Measurements from ENCODE around the gene CTDSPL. TPM values are rescaled to one million over a fixed set of nuclear protein-coding genes. Genes with fewer than 3 reads are reported as not detected.
A peak's percentile ranks its signal among the peaks of the same experiment; 100 is the strongest.

Gene CTDSPL
- total RNA-seq, 1 experiment from 2014 or later, result 26.3 TPM

GRCh38 chr3:37942646-37943045 lies 81.0 kb downstream of the CTDSPL start:
- DNase-seq (ENCODE audit: low read depth), result no peak

GRCh38 chr3:37943126-37943525 lies 81.4 kb downstream of the CTDSPL start:
- no peak for DNase-seq (ENCODE audit: low read depth)

GRCh38 chr3:37943631-37944314 lies 82.1 kb downstream of the CTDSPL start:
- DNase-seq (ENCODE audit: low read depth), result no peak

- DNase-seq (ENCODE audit: low read depth), result no peak
These were observed 82.7 kb downstream of the CTDSPL start for GRCh38 chr3:37944391-37944842.

GRCh38 chr3:37945156-37945806 lies 83.6 kb downstream of the CTDSPL start:
- no peak for DNase-seq (ENCODE audit: low read depth)

- DNase-seq (ENCODE audit: low read depth), result peak; percentile 96
These were observed 84.3 kb downstream of the CTDSPL start for GRCh38 chr3:37945807-37946530.

- DNase-seq (ENCODE audit: low read depth), result no peak
These were observed 84.8 kb downstream of the CTDSPL start for GRCh38 chr3:37946531-37946889.

GRCh38 chr3:37949866-37950265 lies 88.2 kb downstream of the CTDSPL start:
- DNase-seq (ENCODE audit: low read depth), result no peak

GRCh38 chr3:37952564-37952963 lies 90.9 kb downstream of the CTDSPL start:
- peak; percentile 35 for DNase-seq (ENCODE audit: low read depth)

- no peak for DNase-seq (ENCODE audit: low read depth)
These were observed 91.5 kb downstream of the CTDSPL start for GRCh38 chr3:37953226-37953625.

GRCh38 chr3:37953707-37954394 lies 92.2 kb downstream of the CTDSPL start:
- no peak for DNase-seq (ENCODE audit: low read depth)

- no peak for DNase-seq (ENCODE audit: low read depth)
These were observed 93.2 kb downstream of the CTDSPL start for GRCh38 chr3:37954881-37955280.

- DNase-seq (ENCODE audit: low read depth), result no peak
These were observed 94.4 kb downstream of the CTDSPL start for GRCh38 chr3:37955918-37956707.

GRCh38 chr3:37956723-37957538 lies 95.3 kb downstream of the CTDSPL start:
- no peak for DNase-seq (ENCODE audit: low read depth)

- DNase-seq (ENCODE audit: low read depth), result no peak
These were observed 95.9 kb downstream of the CTDSPL start for GRCh38 chr3:37957539-37957936.

- no peak for DNase-seq (ENCODE audit: low read depth)
These were observed 100.1 kb downstream of the CTDSPL start for GRCh38 chr3:37961622-37962431.

- DNase-seq (ENCODE audit: low read depth), result peak; percentile 18
These were observed 101.3 kb downstream of the CTDSPL start for GRCh38 chr3:37963016-37963415.

GRCh38 chr3:37963635-37964034 lies 102.0 kb downstream of the CTDSPL start:
- DNase-seq (ENCODE audit: low read depth), result no peak

GRCh38 chr3:37964146-37964545 lies 102.5 kb downstream of the CTDSPL start:
- DNase-seq (ENCODE audit: low read depth), result no peak

GRCh38 chr3:37964716-37965115 lies 103.0 kb downstream of the CTDSPL start:
- DNase-seq (ENCODE audit: low read depth), result no peak
